Liver (tissue), 9 donors: ENCODE data around the gene ZNF585A. TPM values are rescaled to one million over a fixed set of nuclear protein-coding genes. Genes with fewer than 3 reads are reported as not detected.

ENCODE experiments used
- DNase-seq: peaks from one replicate; pipeline ENCODE4 v3.0.0-alpha.2; 2017; ENCODE audit warnings: low spot score
- H3K27ac ChIP-seq, 2 donors: one replicate each; pipeline ENCODE4 v1.7.0; 2013; ENCODE audit warnings: inconsistent platforms in 2 of 2, low read length in 2 of 2, control low read depth in 1 of 2, low read depth in 1 of 2, mild to moderate bottlenecking in 1 of 2
- H3K27me3 ChIP-seq, 4 donors: one replicate each; pipeline versions ENCODE4 v1.6.1 to v1.7.0; 2013; ENCODE audit warnings: low read length in 3 of 4, inconsistent platforms in 1 of 4, mild to moderate bottlenecking in 1 of 4, moderate library complexity in 1 of 4; ENCODE audit not compliant: control insufficient read depth in 4 of 4, insufficient read depth in 4 of 4
- H3K36me3 ChIP-seq, 4 donors: one replicate each; pipeline versions ENCODE4 v1.6.1 to v1.7.0; 2013; ENCODE audit warnings: low read length in 3 of 4, mild to moderate bottlenecking in 3 of 4, low read depth in 1 of 4, moderate library complexity in 1 of 4; ENCODE audit not compliant: control insufficient read depth in 4 of 4, insufficient read depth in 3 of 4
- H3K4me1 ChIP-seq, 4 donors: one replicate each; pipeline versions ENCODE4 v1.6.1 to v1.7.0; 2013; ENCODE audit warnings: low read length in 3 of 4, mild to moderate bottlenecking in 3 of 4, moderate library complexity in 1 of 4; ENCODE audit not compliant: control insufficient read depth in 4 of 4, insufficient read depth in 4 of 4
- H3K4me3 ChIP-seq, 3 donors: one replicate each; pipeline versions ENCODE4 v1.6.1 to v1.7.0; 2013; ENCODE audit warnings: low read length in 3 of 3, control low read depth in 1 of 3, low read depth in 1 of 3, mild to moderate bottlenecking in 1 of 3
- H3K9ac ChIP-seq, 2 donors: one replicate each; pipeline ENCODE4 v1.7.0; 2013; ENCODE audit warnings: low read length in 2 of 2, mild to moderate bottlenecking in 2 of 2, moderate library complexity in 2 of 2, control low read depth in 1 of 2, low read depth in 1 of 2
- H3K9me3 ChIP-seq, 4 donors: one replicate each; pipeline versions ENCODE4 v1.6.1 to v1.7.0; 2013; ENCODE audit warnings: low read length in 3 of 4; ENCODE audit not compliant: control insufficient read depth in 4 of 4
- EGR1 ChIP-seq, 2 donors: IDR thresholded peaks; 2 replicates each; pipeline ENCODE4 v1.6.1; 2016 to 2018; ENCODE audit warnings: antibody characterized with exemption in 2 of 2, low read depth in 2 of 2
- FOXA1 ChIP-seq: IDR thresholded peaks from 2 replicates; pipeline ENCODE4 v1.6.1; 2016; ENCODE audit warnings: antibody characterized with exemption
- FOXA2 ChIP-seq: IDR thresholded peaks from 2 replicates; pipeline ENCODE4 v1.6.1; 2016; ENCODE audit warnings: antibody characterized with exemption
- GABPA ChIP-seq, 2 donors: IDR thresholded peaks in 1 of 2; conservative IDR thresholded peaks in 1 of 2; 2 replicates each; pipeline ENCODE4 v1.6.1; 2016; ENCODE audit warnings: antibody characterized with exemption in 2 of 2, mild to moderate bottlenecking in 1 of 2, moderate library complexity in 1 of 2
- HNF4A ChIP-seq, 2 donors: conservative IDR thresholded peaks; 2 replicates each; pipeline ENCODE4 v1.6.1; 2016; ENCODE audit warnings: antibody characterized with exemption in 2 of 2, mild to moderate bottlenecking in 2 of 2
- HNF4G ChIP-seq: IDR thresholded peaks from 2 replicates; pipeline ENCODE4 v1.6.1; 2016; ENCODE audit warnings: antibody characterized with exemption
- JUND ChIP-seq, 2 donors: IDR thresholded peaks; 2 replicates each; pipeline ENCODE4 v1.6.1; 2016; ENCODE audit warnings: antibody characterized with exemption in 2 of 2
- NR2F2 ChIP-seq: IDR thresholded peaks from 2 replicates; pipeline ENCODE4 v1.6.1; 2016; ENCODE audit warnings: antibody characterized with exemption
- RAD21 ChIP-seq, 2 donors: IDR thresholded peaks; 2 replicates each; pipeline ENCODE4 v1.6.1; 2016; ENCODE audit warnings: antibody characterized with exemption in 2 of 2, mild to moderate bottlenecking in 2 of 2
- RXRA ChIP-seq, 2 donors: IDR thresholded peaks; 2 replicates each; pipeline ENCODE4 v1.6.1; 2017 to 2018; ENCODE audit warnings: antibody characterized with exemption in 2 of 2, mild to moderate bottlenecking in 1 of 2
- SP1 ChIP-seq: IDR thresholded peaks from 2 replicates; pipeline ENCODE4 v1.6.1; 2018; ENCODE audit warnings: antibody characterized with exemption, mild to moderate bottlenecking
- TAF1 ChIP-seq: conservative IDR thresholded peaks from 2 replicates; pipeline ENCODE4 v1.6.1; 2016; ENCODE audit warnings: antibody characterized with exemption, mild to moderate bottlenecking
- YY1 ChIP-seq: IDR thresholded peaks from 2 replicates; pipeline ENCODE4 v1.6.1; 2016; ENCODE audit warnings: antibody characterized with exemption, mild to moderate bottlenecking
- WGBS: extraction: QIAGEN DNeasy Blood & Tissue Kit; methylation state at CpG from one replicate; pipeline ENCODE4 v1.1.7; 2013; 5-methylcytosine and 5-hydroxymethylcytosine counted together
- polyA plus RNA-seq, 2 donors: library from polyadenylated mRNA; stranded (reverse) in 1 of 2; unstranded in 1 of 2; fragments of 200-250 nt in 1 of 2; fragments of >200 nt in 1 of 2; fragmentation: Nextera tagmentation in 1 of 2; extraction: Ambion mirVana in 1 of 2; gene quantifications; one replicate each; pipeline versions ENCODE4 v1.2.1 to v1.2.3, GENCODE V29; 2013 to 2015
- total RNA-seq, 2 donors: library from RNA; depleted of rRNA; stranded (reverse); fragments of >200 nt; gene quantifications; one replicate each; pipeline ENCODE4 v1.2.3, GENCODE V29; 2014
- TF ChIP-seq, protein P1 (sequence below): IDR thresholded peaks from 2 replicates; pipeline ENCODE4 v1.6.1; 2016; ENCODE audit warnings: antibody characterized with exemption
- TF ChIP-seq, protein P2 (sequence below): fragments of 150-350 bp; IDR thresholded peaks from 2 replicates; pipeline ENCODE4 v1.5.1; 2017; ENCODE audit warnings: improper control_type of control experiment, low read depth, low read length; ENCODE audit not compliant: missing input control
- TF ChIP-seq, protein P3 (sequence below): IDR thresholded peaks from 2 replicates; pipeline ENCODE4 v1.6.1; 2016; ENCODE audit warnings: antibody characterized with exemption
- TF ChIP-seq, protein P4 (sequence below): IDR thresholded peaks from 2 replicates; pipeline ENCODE4 v1.6.1; 2016; ENCODE audit warnings: antibody characterized with exemption, mild to moderate bottlenecking
- TF ChIP-seq, protein P5 (sequence below): IDR thresholded peaks from 2 replicates; pipeline ENCODE4 v1.6.1; 2016; ENCODE audit warnings: antibody characterized with exemption
- donor health status: healthy.
- donor health status: healthy.
- donor health status: healthy.
- donor health status: healthy.
- donor health status: healthy.

Gene ZNF585A
- total RNA-seq = 1 to 10 TPM; 1.9 to 4.2 TPM
- 1 to 10 TPM; 3.0 to 3.5 TPM for polyA plus RNA-seq

DNA sequence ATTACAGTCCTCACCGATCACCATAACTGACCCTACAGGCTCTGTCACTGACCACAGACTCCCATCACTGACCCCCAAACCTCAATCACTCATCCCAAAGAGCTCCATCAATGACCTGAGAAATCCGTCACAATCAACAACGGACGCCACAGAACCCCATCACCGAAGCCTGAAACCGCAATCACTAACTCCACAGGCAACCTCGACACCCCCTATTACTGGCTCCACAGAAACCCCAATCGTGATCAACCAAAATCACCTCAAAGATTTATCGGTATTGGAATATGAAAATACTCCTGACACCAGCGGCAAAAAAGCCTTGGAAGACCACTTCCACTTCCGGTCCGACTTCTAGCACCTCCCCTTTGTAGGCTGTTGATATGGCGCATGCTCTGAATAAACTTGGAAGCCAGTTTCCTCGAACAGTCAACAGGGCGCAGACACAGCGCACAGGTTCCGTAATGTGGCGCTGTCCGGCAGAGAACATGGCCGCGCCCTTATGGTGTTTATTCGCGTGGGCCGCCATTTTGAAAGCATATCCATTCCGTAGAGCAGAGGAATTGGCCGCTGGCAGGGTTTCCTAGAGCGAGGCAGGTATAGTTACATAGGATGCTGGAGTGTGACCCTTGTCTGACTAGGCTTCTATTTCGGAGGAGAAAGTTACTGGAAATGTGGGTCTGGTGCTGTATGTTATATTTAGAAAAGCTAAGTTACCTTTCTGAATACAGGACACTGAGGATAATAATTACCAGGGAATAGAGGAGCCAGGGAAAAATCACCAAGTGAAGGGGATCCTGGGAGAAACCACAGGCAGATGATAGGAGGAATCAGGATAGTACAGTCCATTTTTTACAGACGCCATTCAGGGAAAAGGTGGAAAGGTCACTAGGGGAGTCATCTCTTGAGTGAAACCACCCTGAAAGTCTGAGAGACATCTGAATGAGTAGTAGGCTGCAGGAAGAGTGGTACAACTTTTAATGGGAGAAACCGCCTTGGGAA is at the start of gene ZNF585A:
ZNF585A (minus strand) TSS at position 328 of the 999 bp plus-strand sequence. CDS start 2,785 bp downstream, outside the sequence.
- peak within 1 kb of the TSS; percentile 45 to 48 for H3K27ac ChIP-seq
- H3K27me3 ChIP-seq = no peaks in the 10 kb centered on the region
- TF ChIP-seq RAD21 (IDR thresholded peaks at IDR 0.05) (peak; percentile 45 to 53), JUND (IDR thresholded peaks at IDR 0.05) (no peak), EGR1 (IDR thresholded peaks at IDR 0.05; ENCODE audit: low read depth in 2 of 2) (no peak), GABPA (IDR thresholded peaks at IDR 0.05 in 1 of 2, conservative IDR thresholded peaks at IDR 0.05 in 1 of 2) (peak; percentile 85 to 94), TAF1 (no peak), FOXA2 (peak; percentile 91), HNF4A (conservative IDR thresholded peaks at IDR 0.05) (peak in 1 of 2 donors; percentile 36), RXRA (IDR thresholded peaks at IDR 0.05) (peak in 1 of 2 donors; percentile 33), SP1 (peak; percentile 65), FOXA1 (peak; percentile 86), NR2F2 (peak; percentile 32), HNF4G (peak; percentile 9), YY1 (peak; percentile 100)
- TF ChIP-seq, protein P1, sequence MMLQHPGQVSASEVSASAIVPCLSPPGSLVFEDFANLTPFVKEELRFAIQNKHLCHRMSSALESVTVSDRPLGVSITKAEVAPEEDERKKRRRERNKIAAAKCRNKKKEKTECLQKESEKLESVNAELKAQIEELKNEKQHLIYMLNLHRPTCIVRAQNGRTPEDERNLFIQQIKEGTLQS = no peak
- TF ChIP-seq, protein P2, sequence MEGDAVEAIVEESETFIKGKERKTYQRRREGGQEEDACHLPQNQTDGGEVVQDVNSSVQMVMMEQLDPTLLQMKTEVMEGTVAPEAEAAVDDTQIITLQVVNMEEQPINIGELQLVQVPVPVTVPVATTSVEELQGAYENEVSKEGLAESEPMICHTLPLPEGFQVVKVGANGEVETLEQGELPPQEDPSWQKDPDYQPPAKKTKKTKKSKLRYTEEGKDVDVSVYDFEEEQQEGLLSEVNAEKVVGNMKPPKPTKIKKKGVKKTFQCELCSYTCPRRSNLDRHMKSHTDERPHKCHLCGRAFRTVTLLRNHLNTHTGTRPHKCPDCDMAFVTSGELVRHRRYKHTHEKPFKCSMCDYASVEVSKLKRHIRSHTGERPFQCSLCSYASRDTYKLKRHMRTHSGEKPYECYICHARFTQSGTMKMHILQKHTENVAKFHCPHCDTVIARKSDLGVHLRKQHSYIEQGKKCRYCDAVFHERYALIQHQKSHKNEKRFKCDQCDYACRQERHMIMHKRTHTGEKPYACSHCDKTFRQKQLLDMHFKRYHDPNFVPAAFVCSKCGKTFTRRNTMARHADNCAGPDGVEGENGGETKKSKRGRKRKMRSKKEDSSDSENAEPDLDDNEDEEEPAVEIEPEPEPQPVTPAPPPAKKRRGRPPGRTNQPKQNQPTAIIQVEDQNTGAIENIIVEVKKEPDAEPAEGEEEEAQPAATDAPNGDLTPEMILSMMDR = peak; percentile 19
- TF ChIP-seq, protein P3, sequence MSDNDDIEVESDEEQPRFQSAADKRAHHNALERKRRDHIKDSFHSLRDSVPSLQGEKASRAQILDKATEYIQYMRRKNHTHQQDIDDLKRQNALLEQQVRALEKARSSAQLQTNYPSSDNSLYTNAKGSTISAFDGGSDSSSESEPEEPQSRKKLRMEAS = peak; percentile 89
- TF ChIP-seq, protein P4, sequence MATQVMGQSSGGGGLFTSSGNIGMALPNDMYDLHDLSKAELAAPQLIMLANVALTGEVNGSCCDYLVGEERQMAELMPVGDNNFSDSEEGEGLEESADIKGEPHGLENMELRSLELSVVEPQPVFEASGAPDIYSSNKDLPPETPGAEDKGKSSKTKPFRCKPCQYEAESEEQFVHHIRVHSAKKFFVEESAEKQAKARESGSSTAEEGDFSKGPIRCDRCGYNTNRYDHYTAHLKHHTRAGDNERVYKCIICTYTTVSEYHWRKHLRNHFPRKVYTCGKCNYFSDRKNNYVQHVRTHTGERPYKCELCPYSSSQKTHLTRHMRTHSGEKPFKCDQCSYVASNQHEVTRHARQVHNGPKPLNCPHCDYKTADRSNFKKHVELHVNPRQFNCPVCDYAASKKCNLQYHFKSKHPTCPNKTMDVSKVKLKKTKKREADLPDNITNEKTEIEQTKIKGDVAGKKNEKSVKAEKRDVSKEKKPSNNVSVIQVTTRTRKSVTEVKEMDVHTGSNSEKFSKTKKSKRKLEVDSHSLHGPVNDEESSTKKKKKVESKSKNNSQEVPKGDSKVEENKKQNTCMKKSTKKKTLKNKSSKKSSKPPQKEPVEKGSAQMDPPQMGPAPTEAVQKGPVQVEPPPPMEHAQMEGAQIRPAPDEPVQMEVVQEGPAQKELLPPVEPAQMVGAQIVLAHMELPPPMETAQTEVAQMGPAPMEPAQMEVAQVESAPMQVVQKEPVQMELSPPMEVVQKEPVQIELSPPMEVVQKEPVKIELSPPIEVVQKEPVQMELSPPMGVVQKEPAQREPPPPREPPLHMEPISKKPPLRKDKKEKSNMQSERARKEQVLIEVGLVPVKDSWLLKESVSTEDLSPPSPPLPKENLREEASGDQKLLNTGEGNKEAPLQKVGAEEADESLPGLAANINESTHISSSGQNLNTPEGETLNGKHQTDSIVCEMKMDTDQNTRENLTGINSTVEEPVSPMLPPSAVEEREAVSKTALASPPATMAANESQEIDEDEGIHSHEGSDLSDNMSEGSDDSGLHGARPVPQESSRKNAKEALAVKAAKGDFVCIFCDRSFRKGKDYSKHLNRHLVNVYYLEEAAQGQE = peak; percentile 67
- TF ChIP-seq, protein P5, sequence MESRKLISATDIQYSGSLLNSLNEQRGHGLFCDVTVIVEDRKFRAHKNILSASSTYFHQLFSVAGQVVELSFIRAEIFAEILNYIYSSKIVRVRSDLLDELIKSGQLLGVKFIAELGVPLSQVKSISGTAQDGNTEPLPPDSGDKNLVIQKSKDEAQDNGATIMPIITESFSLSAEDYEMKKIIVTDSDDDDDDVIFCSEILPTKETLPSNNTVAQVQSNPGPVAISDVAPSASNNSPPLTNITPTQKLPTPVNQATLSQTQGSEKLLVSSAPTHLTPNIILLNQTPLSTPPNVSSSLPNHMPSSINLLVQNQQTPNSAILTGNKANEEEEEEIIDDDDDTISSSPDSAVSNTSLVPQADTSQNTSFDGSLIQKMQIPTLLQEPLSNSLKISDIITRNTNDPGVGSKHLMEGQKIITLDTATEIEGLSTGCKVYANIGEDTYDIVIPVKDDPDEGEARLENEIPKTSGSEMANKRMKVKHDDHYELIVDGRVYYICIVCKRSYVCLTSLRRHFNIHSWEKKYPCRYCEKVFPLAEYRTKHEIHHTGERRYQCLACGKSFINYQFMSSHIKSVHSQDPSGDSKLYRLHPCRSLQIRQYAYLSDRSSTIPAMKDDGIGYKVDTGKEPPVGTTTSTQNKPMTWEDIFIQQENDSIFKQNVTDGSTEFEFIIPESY = peak; percentile 94
- H3K4me1 ChIP-seq = peaks cover 0 to 8% (median 3%) of the 10 kb centered on the region in 4 donors
- peaks cover 9 to 38% (median 24%) of the 10 kb centered on the region in 4 donors for H3K9me3 ChIP-seq
- peak within 1 kb of the TSS; percentile 51 to 74 for H3K9ac ChIP-seq
- peak within 1 kb of the TSS; percentile 65 to 98 (median 85) for H3K4me3 ChIP-seq
- 5% methylated on average over 30 of the region's 30 CpGs for WGBS
- H3K36me3 ChIP-seq = peaks cover 3 to 23% (median 21%) of the 10 kb centered on the region in 4 donors
- DNase-seq = peak; percentile 82
